GM23338 (cell line): Measurements from ENCODE around the gene CCNA1.

ENCODE experiments used
- CREB1 ChIP-seq: fragments of 250-450 bp; sonication (Bioruptor Pico); IDR thresholded peaks from 2 replicates; pipeline ENCODE4 v1.5.0; 2020; ENCODE audit warnings: low read depth, mild to moderate bottlenecking, moderate library complexity
- ETS1 ChIP-seq: IDR thresholded peaks from 2 replicates; pipeline ENCODE4 v1.6.1; 2016; ENCODE audit warnings: antibody characterized with exemption
- EZH2 ChIP-seq: fragments of 200-600 bp; sonication (generic); IDR thresholded peaks from one replicate; pipeline ENCODE4 v1.8.0; 2017; ENCODE audit warnings: antibody characterized with exemption, mild to moderate bottlenecking, low read depth; ENCODE audit not compliant: unreplicated experiment
- EZH2phosphoT487 ChIP-seq: fragments of 200-600 bp; sonication (generic); IDR thresholded peaks from one replicate; pipeline ENCODE4 v1.8.1; 2018; ENCODE audit warnings: antibody characterized with exemption; ENCODE audit not compliant: unreplicated experiment
- JUNB ChIP-seq: IDR thresholded peaks from one replicate; pipeline ENCODE4 v1.6.1; 2016; ENCODE audit warnings: antibody characterized with exemption; ENCODE audit not compliant: unreplicated experiment
- NANOG ChIP-seq: IDR thresholded peaks from 2 replicates; pipeline ENCODE4 v1.6.1; 2016; ENCODE audit warnings: antibody characterized with exemption, borderline replicate concordance
- POLR2AphosphoS5 ChIP-seq: IDR thresholded peaks from 2 replicates; pipeline ENCODE4 v1.6.1; 2016; ENCODE audit warnings: antibody characterized with exemption, low read depth
- ZNF114 ChIP-seq: fragments of 250-450 bp; sonication (Bioruptor Pico); IDR thresholded peaks from 2 replicates; pipeline ENCODE4 v1.5.0; 2020; ENCODE audit warnings: mild to moderate bottlenecking, moderate library complexity
- ZNF331 ChIP-seq: fragments of 250-450 bp; sonication (Bioruptor Pico); IDR thresholded peaks from 2 replicates; pipeline ENCODE4 v1.5.0; 2020; ENCODE audit warnings: low read depth, mild to moderate bottlenecking, moderate library complexity
- ZNF462 ChIP-seq: fragments of 250-450 bp; sonication (Bioruptor Pico); IDR thresholded peaks from 2 replicates; pipeline ENCODE4 v1.5.0; 2020; ENCODE audit warnings: mild to moderate bottlenecking, moderate library complexity
- TF ChIP-seq, protein P1 (sequence below), 2 experiments: fragments of 200-600 bp in 1 of 2; sonication (generic) in 1 of 2; conservative IDR thresholded peaks; 2 replicates each; pipeline versions ENCODE4 v1.5.1 to v1.6.1; 2016 to 2017; ENCODE audit warnings: antibody characterized with exemption in 2 of 2, low read depth in 2 of 2, mild to moderate bottlenecking in 2 of 2, moderate library complexity in 1 of 2
- TF ChIP-seq, protein P2 (sequence below): IDR thresholded peaks from one replicate; pipeline ENCODE4 v1.6.1; 2018; ENCODE audit warnings: antibody characterized with exemption; ENCODE audit not compliant: unreplicated experiment

- TF ChIP-seq, protein P1, sequence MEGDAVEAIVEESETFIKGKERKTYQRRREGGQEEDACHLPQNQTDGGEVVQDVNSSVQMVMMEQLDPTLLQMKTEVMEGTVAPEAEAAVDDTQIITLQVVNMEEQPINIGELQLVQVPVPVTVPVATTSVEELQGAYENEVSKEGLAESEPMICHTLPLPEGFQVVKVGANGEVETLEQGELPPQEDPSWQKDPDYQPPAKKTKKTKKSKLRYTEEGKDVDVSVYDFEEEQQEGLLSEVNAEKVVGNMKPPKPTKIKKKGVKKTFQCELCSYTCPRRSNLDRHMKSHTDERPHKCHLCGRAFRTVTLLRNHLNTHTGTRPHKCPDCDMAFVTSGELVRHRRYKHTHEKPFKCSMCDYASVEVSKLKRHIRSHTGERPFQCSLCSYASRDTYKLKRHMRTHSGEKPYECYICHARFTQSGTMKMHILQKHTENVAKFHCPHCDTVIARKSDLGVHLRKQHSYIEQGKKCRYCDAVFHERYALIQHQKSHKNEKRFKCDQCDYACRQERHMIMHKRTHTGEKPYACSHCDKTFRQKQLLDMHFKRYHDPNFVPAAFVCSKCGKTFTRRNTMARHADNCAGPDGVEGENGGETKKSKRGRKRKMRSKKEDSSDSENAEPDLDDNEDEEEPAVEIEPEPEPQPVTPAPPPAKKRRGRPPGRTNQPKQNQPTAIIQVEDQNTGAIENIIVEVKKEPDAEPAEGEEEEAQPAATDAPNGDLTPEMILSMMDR (conservative IDR thresholded peaks at IDR 0.05; ENCODE audit: low read depth in 2 of 2): no peak
- TF ChIP-seq EZH2: no peak
- TF ChIP-seq EZH2phosphoT487: no peak
- TF ChIP-seq, protein P2, sequence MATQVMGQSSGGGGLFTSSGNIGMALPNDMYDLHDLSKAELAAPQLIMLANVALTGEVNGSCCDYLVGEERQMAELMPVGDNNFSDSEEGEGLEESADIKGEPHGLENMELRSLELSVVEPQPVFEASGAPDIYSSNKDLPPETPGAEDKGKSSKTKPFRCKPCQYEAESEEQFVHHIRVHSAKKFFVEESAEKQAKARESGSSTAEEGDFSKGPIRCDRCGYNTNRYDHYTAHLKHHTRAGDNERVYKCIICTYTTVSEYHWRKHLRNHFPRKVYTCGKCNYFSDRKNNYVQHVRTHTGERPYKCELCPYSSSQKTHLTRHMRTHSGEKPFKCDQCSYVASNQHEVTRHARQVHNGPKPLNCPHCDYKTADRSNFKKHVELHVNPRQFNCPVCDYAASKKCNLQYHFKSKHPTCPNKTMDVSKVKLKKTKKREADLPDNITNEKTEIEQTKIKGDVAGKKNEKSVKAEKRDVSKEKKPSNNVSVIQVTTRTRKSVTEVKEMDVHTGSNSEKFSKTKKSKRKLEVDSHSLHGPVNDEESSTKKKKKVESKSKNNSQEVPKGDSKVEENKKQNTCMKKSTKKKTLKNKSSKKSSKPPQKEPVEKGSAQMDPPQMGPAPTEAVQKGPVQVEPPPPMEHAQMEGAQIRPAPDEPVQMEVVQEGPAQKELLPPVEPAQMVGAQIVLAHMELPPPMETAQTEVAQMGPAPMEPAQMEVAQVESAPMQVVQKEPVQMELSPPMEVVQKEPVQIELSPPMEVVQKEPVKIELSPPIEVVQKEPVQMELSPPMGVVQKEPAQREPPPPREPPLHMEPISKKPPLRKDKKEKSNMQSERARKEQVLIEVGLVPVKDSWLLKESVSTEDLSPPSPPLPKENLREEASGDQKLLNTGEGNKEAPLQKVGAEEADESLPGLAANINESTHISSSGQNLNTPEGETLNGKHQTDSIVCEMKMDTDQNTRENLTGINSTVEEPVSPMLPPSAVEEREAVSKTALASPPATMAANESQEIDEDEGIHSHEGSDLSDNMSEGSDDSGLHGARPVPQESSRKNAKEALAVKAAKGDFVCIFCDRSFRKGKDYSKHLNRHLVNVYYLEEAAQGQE: no peak
- TF ChIP-seq ZNF114: no peak
- TF ChIP-seq NANOG: no peak
- TF ChIP-seq ZNF462 (CRISPR knock-in tag): no peak
- no peak for TF ChIP-seq POLR2AphosphoS5
- no peak for TF ChIP-seq ETS1
- TF ChIP-seq CREB1 (CRISPR knock-in tag): no peak
- TF ChIP-seq ZNF331 (CRISPR knock-in tag): no peak
- TF ChIP-seq JUNB: no peak
These were observed 17.8 kb upstream of the CCNA1 start for GRCh38 chr13:36414461-36414860.
